G401.6 (cell line): ENCODE measurements around the gene RPLP1.

Experiments
- FAIRE-seq: peaks from 2 replicates; lab custom pipeline; 2012; peaks lifted over from hg19 to GRCh38; lab: Jason Lieb, UNC

RPLP1 gene

DNA sequence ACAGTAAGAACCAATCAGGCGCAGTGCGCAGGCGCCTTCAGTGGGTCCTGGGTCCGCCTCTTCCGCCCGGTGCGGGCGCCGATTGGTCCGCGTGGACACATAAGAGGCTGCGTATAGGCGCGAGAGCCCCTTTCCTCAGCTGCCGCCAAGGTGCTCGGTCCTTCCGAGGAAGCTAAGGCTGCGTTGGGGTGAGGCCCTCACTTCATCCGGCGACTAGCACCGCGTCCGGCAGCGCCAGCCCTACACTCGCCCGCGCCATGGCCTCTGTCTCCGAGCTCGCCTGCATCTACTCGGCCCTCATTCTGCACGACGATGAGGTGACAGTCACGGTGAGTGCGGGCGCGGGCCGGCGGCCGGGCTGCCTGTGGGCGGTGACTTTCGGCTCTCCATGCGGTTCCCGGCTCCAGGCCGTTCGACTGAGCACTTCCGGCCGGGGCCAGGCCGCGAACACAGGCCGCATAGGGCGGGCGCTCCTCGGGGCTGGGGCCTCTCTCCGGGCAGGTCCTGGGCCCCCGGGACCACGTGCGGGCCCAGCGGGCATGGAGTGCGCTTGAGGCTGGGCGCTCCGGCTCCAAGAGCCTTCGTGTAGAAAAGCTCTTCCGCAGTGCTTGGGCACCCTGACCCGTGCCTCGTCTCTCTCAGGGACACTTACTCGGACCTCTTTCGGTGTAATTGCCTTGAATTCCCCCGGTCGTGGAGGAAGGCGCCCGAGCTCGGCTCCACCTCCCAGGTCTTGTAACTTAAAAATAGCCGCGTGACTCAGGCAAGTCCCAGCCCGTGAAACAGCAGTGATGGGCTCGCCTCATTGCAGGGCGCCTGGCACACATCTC, at the start of gene RPLP1:
TSS of gene RPLP1 (plus strand) at position 127 of the 830 bp plus-strand sequence. CDS start at position 258, 131 bp downstream.
- peak; percentile 97 for FAIRE-seq

DNA sequence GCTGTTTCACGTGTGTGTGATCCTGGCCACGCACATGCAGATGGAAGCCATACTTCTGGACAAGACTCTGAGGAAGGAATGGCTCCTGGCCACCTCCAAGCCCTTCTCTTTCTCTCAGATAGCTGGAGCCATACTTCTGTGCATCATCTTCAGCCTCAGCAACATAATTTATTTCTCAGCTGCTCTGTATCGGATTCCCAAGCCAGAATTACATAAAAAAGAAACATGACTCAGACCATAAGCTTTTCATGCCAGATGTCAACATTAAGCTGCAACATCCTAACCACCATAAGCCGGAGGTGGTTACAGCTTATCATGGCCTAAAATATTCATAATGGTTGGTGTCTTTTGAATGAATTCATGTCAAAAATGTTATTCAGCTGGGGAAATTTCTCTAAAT, 49.0 kb upstream of the RPLP1 start:
- FAIRE-seq, result no peak

DNA sequence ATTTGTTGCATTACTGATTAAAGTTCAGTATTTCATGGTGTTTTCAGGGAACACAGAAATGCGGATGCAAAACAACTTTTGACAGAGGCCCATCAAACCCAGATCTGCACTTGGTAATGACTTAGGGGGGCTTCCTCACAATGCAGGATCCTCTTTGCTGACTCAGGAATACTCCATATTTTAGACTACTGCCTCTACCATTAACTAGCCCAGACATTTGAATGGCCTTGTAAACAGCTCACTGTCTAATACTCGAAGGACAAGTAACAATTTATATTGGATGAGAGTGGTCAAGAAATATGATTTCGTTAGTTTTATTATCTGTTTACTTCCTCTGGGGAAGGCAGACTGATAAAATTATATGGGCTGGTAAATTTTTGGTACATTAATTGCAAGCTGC, 47.5 kb upstream of the RPLP1 start:
- FAIRE-seq, result no peak

GRCh38 chr15:69407719-69408400, 44.8 kb upstream of the RPLP1 start:
- FAIRE-seq, result no peak

DNA sequence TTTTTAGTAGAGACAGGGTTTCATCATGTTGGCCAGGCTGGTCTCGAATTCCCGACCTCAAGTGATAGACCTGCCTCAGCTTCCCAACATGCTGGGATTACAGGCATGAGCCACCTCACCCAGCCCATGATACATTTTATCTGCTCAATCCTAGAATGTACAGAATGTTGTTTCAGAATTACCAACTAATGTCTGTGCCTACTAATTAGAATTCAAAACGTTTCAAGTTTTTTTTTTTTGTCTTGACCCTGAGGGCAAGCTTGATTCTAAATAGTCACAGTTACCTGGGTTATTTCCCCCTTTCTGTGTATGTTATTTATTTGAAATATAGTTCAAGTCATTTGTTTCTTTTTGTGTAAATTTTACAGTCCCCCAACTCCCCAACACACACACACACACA, 43.8 kb upstream of the RPLP1 start:
- FAIRE-seq, result no peak

GRCh38 chr15:69410248-69410874, 42.3 kb upstream of the RPLP1 start:
- FAIRE-seq, result no peak

- no peak for FAIRE-seq
Measured at GRCh38 chr15:69412274-69412673, 40.3 kb upstream of the RPLP1 start.

- FAIRE-seq, result no peak
Measured at GRCh38 chr15:69412701-69413100, 39.9 kb upstream of the RPLP1 start.

DNA sequence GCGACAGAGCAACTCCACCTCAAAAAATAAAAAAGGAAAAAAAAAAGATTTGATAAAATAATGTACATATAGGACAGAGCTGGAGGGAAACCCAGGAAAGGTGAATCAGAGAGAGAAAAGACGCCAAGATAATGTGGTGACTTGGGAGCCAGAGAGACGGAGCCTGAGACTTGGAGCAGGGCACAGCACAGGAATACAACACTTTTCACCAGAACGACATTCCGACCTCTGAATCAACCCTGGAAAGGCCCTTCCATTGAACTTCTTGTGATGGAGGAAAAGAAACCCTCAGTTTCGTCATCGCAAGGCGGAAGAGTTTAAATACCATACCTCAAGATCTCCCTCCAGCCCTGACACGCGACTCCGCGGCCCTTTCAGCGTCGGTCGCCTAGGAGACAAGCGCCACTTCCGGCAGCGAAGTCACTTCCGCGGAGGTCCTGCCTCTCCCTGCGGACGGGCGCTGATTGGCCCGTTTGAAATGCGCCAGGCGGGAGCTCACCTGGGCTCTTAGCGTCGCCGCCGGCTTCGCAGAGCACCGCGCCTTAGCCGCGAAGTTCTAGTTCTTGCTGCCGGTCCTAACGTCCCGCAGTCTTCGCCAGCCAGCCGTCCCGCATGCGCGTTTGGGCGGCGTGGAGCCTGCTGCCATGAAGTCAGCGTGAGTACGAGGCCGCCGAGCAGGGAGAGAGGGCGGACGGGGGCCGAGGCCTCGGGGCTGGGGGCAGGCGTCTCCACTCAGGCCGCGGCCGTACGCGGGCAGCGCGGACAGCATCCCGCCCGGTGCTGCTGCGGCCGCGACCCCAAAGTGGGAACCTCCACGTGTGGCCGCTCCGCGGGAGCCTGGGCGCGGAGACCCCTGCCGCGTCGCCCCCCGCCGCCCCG, 38.6 kb upstream of the RPLP1 start, which contains the start of gene KIF23:
TSS of gene KIF23 (plus strand) at position 528 of the 879 bp plus-strand sequence. CDS start at position 645, 117 bp downstream.
- peak; percentile 95 for FAIRE-seq

GRCh38 chr15:69414701-69415167, 37.9 kb upstream of the RPLP1 start:
- FAIRE-seq, result peak; percentile 41

DNA sequence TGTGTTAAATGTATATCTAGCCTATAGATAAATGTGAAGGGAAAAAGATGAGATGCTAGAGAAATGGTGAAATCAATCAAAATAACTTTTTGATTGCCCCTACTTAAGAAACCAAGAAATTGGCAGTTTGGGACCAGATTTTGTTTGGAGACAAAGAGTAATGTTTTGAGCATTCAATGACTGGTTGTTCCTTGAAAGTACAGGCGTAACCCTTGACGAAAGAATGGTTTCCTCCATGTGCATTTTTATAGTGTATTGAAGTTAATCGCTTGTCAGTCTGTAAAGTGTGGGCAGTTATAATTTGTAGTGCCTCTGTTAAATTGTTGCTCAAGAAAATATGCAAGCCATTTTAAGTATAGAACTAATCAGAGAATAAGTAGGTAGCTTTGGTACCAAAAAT, 37.2 kb upstream of the RPLP1 start:
- FAIRE-seq, result no peak

DNA sequence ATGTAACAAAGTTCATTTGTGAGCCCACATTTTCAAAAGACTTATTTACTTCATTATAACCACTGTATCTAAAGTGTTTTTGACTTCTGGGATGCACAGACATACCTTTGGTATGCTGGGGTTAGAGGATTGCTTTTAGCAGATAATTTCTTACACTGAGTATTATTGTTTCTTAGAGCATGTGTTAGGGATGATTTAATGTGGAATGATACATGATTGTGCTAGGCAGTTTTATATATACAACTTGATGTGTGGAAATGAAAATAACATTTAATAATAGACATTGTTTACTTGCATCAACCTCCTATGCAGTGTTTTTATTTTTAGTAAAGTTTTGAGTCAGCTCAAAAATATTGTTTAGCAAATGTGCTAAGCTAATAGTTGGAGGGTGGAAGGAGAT, 35.0 kb upstream of the RPLP1 start:
- FAIRE-seq, result no peak

DNA sequence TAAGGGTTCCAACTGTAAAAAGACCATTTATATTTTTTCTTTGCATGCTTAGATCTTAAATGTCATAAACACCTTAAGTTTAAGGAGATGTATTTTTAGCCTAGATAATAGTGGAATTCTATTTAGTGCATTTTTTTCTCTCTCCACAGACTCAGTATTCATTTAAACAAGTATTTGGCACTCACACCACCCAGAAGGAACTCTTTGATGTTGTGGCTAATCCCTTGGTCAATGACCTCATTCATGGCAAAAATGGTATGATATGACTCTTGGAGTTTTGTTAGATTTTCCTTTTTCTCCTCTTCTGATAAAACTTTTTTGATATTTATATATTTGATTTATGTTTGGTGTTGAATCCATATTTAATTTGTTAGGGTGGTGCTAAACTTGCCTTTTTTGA, 31.1 kb upstream of the RPLP1 start:
- no peak for FAIRE-seq

DNA sequence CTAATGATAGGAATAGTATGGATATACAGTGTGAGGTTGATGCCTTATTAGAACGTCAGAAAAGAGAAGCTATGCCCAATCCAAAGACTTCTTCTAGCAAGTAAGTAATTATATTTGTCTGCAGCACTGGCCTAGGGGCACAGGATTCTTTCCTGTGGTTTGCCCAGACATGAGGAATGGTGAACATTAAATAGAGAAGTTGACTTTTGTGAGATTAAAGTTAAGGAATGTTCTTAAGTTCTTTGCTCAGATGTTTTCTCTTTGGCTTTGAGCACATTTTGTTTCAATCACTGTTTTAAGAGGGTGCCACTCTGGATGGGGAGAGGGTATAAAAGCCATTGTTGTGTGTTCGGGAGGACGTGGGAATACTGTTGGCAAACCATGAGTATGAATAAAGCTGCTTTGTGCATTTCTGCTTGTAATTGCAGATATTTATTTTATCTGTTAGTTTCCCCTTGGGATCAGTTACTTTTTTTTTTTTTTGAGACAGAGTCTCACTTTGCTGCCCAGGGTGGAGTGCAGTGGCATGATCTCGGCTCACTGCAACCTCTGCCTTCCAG, 30.2 kb upstream of the RPLP1 start:
- FAIRE-seq, result no peak

- no peak for FAIRE-seq
Measured at GRCh38 chr15:69424001-69424400, 28.6 kb upstream of the RPLP1 start.

- FAIRE-seq, result no peak
Measured at GRCh38 chr15:69424748-69425413, 27.7 kb upstream of the RPLP1 start.

- FAIRE-seq, result no peak
Measured at GRCh38 chr15:69433831-69434230, 18.8 kb upstream of the RPLP1 start.

GRCh38 chr15:69434238-69434637, 18.4 kb upstream of the RPLP1 start:
- no peak for FAIRE-seq

GRCh38 chr15:69434679-69435078, 17.9 kb upstream of the RPLP1 start:
- no peak for FAIRE-seq

- FAIRE-seq, result no peak
Measured at GRCh38 chr15:69435985-69436384, 16.6 kb upstream of the RPLP1 start.

DNA sequence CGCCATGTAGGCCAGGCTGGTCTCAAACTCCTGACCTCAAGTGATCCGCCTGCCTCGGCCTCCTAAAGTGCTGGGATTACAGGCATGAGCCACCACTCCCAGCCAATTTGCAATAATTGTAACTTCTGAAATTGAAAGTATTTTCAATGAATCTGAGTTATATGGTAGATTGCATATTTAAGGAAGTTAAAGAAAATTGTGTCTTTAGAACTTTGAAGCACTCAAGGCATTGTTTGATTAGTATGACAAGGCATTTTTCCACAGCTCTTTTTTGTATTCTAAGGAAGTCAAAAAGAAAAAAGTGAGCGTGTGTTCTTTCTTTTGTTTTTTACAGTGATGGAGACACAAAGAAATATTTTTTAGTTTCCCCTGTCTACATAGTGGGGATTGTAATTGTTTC, 15.7 kb upstream of the RPLP1 start:
- FAIRE-seq, result no peak
